HS-27A (cell line): ENCODE results near the gene ADRA2B.
A peak's percentile ranks its signal among the peaks of the same experiment; 100 is the strongest.
"Not testable (repeated sequence)": the region's sequence is repeated elsewhere in the genome, so short reads cannot be mapped to it uniquely, and the experiment has no call there.

ENCODE experiments used
- DNase-seq: peaks from one replicate; pipeline ENCODE4 v3.0.0-alpha.2; 2012; ENCODE audit warnings: low read depth, missing footprints

The ADRA2B gene

DNA sequence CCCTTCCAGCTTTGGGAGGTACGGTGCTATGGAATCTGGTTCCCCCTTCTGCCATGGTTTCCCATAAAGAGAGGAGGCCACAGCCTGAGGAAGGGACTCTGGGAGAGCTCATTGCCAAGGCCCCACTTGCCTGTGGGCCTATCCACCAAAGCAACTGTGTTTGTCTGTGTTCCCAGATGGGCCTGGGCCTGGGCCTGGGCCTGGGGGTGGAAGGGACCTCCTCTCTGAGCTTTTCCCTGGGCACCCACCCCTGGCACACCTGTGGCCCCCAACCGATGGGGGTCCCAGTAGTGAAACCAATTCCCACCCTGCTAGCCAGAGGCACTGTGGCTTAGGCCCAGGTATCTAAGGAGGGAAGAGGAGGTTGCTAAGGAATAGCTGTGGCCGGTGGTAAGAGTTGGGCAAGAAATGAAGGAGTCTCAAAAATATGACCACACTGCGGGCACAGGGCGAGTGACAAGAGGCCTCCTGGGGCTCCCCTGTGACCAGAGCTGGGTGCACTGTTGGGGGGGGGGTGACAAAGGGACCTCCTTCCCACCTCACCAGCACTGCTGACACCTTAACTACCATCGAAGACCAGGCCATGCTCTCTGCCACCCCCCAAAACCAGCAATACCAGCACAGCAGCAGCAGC, 33.8 kb upstream of the ADRA2B start:
- no peak for DNase-seq

DNA sequence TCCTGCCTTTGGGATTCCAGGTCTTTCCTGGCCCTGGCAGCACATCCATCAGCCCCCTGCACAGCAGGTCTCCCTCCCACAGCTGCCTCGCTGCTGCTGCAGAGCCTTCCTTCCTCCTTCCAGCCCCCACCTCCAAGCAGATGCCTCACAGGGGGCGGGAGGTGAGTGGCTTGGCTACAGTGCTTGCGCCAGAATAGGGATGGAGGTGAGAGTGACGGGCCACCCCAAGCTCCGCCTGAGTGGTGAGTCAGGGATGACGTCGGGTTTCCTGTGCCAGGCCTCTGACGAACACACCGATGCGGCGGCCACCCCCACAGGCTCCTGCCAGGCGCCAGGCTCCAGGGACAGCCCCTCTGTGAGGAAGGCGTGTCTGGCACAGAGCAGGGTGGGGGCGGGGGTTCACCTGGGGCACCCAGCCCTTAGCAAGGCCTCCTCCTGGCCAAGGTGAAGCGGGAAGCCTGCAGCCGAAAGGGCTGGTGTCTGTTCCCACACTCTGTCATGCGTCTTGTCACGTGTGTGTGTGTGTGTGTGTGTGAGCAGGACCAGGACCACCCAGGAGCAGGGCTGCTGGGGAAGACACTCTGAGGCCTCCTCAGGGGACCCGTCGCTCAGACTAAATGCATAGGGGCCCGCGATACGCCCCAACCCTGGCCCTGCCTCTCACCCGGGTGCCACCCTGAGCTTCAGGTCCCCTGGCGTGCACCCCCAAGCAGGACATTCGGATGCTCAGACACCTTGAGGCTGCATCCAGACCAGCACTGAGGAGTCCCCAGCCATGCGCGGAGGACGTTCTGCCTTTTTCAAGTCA, 32.2 kb upstream of the ADRA2B start:
- peak; percentile 26 for DNase-seq

DNA sequence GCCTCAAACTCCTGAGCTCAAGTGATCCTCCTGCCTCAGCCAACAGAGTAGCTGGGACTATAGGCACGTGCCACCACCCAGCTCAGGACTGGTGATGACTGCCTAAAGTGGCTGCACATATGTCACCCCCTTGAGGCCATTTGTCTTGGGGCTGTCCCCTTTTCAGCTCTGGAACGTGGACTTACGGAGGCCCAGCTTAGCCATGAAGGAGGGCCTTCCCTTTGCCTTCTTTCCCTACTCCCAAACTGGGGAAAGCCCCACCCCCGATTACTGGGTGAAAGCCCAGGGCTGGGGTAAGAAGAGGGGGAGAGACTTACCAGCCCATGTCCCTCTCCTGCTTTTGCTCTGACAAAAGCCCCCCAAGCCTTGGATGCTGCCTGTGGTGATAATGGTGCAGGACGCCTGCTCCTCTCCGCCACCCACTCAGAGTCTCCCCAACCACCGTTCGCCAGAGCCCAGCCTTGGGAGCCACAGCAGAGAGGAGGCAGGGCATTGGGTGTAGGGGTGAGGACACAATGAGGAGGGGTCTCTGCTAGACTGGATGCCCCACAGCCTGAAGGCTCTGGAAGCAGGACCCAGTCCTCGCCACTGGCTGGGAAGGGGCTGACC, 31.3 kb upstream of the ADRA2B start:
- no peak for DNase-seq

DNA sequence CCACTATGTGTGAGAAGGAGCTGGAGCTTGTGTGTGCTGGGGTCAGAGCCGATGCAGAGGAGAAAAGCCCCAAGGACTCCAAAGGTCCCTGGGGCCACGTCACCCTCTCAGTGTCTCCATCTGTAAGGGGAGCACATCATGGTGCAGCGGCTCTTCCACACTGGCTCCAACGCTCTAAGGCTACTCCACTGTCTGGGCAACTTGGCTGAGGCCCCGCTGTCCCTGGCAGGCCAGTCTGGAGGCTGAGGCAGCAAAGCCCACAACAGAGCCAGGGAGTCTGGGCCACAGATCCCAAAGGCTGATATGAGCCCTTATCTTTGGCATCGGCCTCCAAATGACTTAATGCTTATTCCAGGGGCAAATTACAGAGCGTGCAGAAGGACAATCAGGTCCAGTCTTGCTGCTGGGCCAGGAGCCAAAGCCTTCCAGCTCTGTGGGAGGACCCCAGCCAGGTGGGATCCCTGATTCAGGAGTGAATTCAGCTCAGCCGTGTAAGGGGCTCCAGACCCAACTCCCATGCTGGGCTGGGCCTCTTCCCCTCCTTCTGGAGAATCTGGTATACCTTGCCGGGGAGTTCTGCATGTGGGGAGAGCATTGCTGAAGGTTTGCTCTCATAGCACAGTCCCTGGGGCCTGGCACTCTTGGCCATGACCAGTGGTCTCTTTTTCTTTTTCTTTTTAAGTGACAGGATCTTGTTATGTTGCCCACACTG, 30.7 kb upstream of the ADRA2B start:
- no peak for DNase-seq

DNA sequence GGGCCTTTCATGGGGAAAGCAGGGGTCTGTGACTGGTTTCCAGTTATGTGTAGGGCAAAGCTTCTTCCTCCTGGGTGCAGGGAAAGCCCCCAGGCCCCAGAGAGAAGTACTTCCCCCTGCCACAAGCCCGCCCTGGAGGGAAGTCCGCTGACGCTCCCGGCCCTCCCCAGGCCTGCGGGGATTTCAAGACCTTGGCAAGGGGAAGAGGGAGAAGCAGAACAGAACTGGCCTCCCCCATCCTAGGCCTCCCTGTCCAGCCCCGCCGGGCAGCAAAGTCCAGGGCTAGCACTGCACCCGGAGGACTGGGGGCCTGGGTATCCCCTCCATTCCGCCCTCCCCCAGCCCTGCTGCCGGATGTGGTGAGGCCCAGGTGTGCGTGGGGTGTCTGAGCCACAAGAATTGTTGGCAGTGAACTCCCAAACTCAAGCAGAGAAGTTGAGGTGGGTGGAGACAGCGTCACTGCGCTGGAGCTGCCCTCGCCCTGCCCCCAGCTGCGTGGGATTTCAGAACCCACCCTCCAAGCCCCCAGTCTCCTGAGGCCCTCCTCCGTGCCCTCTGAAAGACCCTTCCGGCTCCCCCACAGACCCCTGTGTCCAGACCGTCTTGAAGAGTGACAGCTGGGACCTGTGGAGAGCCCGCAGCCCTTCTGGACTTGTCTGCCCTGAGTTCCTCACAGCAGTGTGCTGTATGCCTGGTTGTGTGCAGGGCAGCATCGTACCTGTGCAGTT, 29.9 kb upstream of the ADRA2B start:
- no peak for DNase-seq

DNA sequence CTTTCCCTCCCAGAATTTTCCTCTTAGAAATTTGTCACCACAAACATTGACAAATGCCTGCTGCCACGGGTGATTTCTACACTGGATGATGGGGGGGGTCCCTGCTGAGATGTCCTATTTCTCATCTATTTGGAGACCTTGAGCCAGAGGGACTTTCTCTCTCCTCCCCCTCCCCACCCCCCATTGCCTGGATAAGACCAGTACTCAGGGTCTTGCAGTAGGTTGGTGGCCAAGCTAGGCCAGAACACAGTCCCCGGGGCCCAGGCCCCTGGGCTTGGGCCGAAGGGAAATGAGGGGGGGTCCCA, 29.4 kb upstream of the ADRA2B start:
- DNase-seq = no peak

DNA sequence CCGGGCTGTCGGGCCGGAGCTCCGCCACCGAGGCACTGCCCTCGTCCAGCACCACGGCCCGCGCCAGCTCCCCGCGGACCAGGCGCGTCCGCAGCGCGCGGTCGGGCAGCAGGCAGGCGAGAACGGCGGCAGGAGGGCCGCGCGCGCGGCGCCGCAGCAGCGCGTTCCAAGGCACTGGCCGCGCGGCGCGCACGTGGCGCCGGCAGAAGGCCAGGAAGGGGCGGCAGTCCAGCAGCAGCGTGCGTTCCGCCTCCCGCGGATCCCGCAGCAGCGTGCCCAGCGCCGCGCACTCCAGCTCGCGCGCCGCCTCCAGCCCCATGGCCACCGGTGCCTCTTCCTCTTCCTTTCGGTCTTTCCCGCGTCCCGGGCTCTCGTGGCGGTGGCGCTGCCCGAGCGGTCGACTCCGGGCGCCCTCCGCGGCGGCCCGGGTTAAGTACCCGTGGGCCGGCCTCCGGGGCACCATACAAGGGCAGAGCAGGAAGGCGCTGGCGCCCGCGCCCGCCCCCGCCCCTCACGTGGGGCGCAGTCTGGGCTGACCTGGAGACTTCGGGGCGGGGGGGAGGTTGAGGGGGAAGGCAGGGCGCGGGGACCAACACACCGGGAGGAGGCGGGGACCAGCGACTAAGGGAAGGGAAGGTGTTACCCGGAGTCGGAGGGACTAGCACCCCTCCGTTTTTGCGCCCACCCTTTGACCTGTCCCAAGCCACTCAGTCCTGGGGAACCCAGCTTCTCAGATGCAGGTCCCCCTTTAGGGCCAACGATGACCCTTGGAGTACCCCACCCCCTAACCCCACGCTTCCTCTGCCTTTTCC, 28.9 kb upstream of the ADRA2B start, which contains the start of gene DUSP2:
Gene DUSP2 (minus strand): TSS at position 405 of the 812 bp plus-strand sequence. CDS start 86 bp downstream, at position 319.
- peak; percentile 61 for DNase-seq

DNA sequence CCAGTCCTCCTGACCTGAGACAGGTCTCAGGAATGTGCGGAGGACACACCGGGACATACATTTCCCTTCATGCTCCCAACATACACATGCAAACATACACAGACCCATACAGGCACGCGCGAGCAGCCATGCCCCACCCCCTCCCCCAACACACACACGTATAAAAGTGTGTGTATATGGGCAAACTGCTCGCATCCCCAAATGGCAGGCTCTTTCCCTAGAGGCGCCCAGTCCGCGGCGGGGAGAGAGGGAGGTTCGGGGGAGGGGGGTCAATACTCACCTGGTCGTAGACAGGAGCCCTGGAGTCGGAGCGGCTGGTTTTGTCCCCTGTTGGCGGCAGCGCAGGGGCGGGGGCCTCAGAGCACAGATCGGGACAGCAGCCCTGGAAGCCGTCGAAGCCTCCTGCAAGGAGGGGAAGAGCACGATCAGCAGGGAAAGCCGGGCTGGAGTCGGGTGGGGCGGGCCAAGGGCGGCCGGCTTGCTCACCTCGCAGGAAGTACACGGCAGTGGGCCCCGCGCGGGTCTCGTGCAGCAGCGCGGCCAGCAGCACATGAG, 28.2 kb upstream of the ADRA2B start:
- peak; percentile 20 for DNase-seq

DNA sequence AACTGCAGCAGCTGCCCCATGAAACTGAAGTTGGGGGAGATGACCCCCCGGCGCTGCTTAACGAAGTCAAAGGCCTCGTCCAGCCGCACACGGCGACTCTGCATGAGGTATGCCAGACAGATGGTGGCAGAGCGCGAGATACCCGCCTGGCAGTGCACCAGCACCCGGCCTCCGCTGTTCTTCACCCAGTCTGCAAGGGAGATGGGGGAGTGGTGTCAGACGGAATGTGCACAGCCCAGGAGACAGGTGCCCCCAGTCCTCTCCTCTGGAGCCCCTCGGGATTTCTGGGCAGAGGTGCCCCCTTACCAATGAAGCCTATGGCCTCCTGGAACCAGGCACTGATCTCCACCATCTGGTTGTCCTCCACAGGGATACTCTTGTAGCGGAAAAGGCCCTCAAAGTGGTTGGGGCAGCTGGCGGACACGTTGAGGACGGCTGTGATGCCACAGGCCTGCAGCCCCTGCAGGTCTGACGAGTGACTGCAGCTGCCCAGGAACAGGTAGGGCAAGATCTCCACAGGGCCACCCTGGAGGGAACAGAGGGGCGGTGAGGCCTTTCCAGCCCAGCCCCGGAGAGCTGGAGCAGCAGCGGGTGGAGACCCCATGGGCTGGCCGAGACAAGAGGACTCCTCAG, 27.6 kb upstream of the ADRA2B start:
- DNase-seq = no peak

DNA sequence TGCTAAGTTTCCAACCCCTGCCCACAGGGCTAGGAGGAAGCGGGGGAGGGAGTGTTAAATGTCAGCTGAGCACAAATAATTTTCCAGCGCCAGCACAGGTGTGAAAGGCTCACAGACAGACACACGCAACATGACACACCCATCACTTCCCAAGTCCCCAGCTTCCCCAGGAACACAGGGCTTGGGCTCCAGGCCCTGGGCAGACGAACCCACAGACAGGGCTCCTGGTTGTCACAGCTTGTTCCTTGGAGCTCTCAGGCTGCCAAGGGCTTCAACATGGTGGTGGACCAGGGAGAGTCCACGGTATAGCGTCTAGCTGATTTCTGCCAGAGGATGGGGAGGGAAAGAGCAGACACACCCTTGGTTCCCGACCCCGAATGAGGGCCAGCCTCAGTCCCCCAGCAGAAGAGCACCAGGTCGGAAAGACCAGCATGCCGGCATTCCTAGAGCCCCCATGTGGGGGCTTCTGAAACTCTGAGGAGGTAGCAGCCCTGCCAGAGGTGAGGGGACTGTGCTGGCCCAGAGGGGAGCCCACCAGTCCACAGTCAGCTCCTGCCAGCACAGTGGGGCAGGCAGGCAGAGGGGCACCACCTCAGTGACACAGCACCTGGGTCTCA, 27.0 kb upstream of the ADRA2B start:
- no peak for DNase-seq

DNA sequence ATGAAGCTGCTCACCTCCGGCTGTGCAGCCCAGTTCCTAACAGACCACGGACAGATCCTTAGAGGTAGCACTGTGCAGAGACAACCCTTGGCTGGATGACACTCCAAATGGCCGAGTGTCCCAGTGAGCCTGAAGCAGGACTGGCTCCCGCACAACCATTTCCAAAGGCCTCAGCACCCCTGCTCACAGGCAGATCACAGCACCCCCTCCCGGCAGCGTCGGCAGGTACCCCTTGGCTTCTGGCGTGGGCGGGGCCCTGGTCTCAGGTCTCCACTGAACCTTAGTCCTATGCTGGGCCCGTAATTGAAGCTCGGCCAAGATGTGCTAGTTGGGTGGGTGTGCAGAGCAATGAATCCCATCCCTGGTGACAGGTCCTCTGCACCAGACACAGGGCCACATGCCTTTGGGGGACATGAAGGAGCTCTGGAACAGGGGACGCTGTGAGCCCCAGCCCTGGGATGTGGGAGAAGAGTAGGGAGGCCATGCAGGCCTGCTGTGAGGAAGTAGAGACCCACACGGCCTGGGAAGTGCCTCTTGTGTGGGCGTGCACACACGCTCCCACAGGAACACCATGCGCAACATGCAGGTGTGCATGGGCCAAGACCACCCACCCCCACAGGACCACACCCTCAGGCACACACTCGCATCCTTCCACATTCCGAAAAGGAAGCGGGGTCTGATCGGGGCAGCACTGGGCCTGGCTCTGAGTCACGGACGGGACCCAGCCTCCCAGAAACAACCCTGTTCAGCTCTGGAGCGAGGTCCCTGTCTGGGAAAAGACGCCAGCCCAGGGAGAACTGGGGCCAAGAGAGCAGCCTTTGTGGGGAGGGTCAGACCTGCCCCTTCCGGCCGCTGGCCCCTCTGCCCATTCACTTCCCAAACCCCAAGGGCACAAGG, 26.1 kb upstream of the ADRA2B start:
- no peak for DNase-seq

DNA sequence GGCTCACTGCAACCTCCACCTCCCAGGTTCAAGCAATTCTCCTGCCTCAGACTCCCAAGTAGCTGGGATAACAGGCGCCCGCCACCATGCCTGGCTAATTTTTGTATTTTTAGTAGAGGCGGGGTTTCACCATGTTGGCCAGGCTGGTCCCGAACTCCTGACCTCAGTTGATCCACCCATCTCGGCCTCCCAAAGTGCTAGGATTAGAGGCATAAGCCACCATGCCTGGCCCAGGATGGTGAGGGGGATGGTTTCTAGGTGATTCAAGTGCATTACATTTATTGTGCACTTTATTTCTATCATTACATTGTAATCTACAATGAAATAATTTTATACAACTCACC, 25.2 kb upstream of the ADRA2B start:
- DNase-seq = not testable (repeated sequence)

DNA sequence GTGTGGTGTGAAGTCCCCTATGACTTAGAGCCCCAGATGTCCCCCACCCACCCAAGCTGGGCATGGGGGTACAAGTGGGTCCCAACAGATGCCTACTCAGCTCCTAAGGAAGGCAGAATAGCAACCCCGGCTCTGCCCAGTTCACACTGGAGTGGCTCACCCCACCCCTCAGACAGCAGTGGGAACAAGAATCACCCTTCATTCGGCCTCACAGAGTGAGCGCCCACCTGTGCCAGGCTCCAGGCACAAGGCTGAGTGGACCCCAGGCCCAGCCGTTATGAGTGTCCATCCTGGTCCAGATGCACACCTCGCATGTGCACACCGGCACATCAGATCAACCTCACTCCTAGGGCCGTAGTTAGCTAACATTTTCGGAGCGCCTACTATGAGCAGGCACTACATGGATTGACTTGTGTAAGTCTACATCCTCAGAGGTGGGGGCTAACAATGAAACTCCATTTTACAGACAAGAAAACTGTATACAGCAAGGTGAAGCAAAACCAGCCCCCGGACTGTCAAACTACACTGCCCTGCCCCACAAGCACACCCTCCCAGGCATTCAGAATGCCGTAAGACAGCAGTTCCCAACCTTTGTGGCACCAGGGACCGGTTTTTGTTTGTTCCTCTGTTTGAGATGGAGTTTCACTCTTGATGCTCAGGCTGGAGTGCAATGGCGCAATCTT, 24.7 kb upstream of the ADRA2B start:
- DNase-seq = no peak

DNA sequence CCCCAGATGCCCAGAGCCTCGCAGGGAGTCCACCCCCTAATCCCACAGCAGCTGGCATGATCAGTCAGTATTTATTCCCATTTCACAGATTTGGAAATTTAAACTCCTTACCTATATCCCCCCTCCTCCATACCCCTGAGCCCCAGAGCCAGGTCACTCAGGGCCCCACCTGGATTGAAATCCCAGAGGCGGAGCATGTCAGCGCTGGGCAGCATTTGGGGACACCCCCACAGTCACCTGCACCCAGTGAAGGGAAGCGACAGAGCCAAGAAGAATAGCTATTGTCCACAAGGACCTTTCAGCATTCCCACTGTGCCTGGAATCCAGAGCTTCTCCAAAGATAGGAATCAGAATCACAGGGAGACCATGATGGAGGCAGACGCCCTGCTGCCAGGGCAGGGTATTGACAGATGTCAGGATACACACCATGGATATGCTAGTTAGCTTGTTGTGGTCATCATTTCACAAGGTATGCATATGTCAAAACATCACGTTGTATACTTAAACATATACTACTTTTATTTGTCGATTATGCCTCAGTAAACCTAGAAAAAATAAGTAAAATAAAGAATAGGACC, 22.9 kb upstream of the ADRA2B start:
- no peak for DNase-seq

DNA sequence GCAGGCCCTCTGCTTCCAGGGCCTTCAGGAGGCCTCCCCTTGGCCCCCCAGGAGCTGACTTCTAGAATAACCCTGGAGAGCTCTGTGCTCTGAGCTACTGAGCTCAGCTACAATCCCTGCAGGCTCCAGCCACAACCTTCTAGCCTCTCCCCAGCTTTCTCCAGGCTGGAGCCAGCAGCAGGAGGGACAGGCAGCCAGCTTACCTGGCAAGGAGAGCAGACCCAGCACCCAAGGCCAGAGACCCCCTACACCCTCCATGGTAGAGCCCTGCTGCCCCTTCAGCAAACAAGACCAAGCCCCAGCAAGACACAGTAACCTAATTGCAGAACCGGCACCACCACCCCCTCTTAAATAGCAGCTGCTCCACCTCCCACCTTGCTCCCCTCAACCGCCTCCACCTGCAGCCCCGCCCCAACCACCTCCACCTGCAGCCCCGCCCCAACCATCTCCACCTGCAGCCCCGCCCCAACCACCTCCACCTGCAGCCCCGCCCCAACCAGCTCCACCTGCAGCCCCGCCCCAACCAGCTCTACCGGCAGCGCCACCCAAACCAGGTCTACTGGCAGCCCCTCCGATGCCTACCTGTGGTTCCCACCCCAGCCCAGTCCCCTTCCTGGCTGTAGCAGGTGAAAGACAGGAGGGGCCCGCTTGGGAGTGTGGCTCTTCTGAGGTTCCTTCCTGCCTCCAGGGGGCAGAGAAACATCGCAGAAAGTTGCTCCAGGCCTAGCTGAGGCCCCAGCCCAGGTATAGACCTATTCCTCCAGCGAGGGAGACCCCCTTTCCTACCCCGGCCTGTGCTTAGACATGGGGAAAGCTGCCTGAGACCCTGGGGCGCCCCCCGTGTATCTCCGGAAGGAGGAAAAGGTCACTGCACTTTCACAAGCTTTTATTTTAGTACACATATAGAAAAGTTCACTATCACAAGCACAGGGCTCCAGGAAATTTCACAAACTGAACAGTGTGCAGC, 22.1 kb upstream of the ADRA2B start, which contains the start of gene ASTL:
Gene ASTL (minus strand): TSS at position 324 of the 967 bp plus-strand sequence. CDS start 66 bp downstream, at position 258.
- DNase-seq = no peak

DNA sequence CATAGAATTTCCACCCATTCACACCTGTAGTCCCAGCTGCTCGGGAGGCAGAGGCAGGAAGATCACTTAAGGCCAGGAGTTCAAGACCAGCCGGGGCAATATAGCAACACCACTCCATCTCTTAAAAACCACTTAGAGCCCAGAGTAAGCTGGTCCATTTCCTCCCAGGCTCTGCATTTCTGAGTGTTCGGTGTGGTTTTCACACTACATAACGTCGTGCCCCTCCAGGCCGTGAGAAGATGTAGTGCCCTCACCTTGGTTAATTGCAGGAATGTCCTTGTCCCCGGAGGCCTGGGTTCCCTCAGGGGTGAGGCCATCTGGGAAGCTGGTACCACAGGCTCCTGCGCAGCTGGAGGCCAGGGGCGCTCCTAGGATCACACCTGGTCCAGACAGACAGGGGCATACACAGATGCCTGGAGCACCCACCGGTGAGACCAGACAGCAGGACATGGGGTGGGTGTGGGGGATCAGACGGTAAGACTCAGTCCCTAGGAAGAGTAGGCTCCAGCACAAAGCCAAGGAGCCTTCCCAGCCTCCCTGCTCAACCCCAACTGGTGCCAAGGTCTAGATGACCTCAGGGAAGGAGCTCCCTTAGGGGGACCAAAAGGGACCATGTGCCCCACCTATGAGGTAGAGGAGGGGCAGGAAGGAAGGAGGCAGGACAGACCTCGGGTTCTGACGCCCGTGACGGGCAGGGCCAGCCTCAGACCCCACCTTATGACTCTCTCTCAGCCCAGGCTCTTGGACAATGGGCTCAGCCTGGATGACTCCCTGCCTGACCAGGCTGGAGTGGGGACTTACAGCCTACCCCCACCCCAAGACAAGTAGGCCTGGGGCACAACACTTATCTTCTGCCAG, 21.2 kb upstream of the ADRA2B start:
- no peak for DNase-seq
